BJ (cell line): ENCODE results near the gene KIAA1328. TPM values are rescaled to one million over a fixed set of nuclear protein-coding genes. Genes with fewer than 3 reads are reported as not detected.

ENCODE experiments used
- CTCF ChIA-PET: fragments of 350-600 bp; formaldehyde crosslinking; extraction: SDS; loops from one replicate; lab custom pipeline; 2021; ENCODE audit warnings: antibody characterized with exemption, inconsistent platforms; lab: Yijun Ruan, JAX
- POLR2A ChIA-PET: fragments of 300-600 bp; sonication (Branson Sonifier 250); formaldehyde crosslinking; extraction: SDS; loops from one replicate; lab custom pipeline; 2021; ENCODE audit warnings: antibody characterized with exemption; lab: Charles Lee
- DNase-seq: peaks from one replicate; pipeline ENCODE4 v3.0.0-alpha.2; 2011; ENCODE audit warnings: low read depth
- H3K27me3 ChIP-seq: 2 replicates; pipeline ENCODE4 v1.6.0; 2011; ENCODE audit warnings: low read length; ENCODE audit not compliant: control insufficient read depth, insufficient read depth
- H3K36me3 ChIP-seq: 2 replicates; pipeline ENCODE4 v1.5.1; 2011; ENCODE audit warnings: low read length; ENCODE audit not compliant: control insufficient read depth, insufficient read depth
- H3K4me3 ChIP-seq: 2 replicates; pipeline ENCODE4 v1.5.1; 2011; ENCODE audit warnings: low read depth, mild to moderate bottlenecking, control low read depth, low read length
- CTCF ChIP-seq: IDR thresholded peaks from 2 replicates; pipeline ENCODE4 v1.5.1; 2011; ENCODE audit warnings: low read depth, mild to moderate bottlenecking, control low read depth, inconsistent platforms, low read length, moderate library complexity; ENCODE audit not compliant: insufficient read depth
- polyA plus RNA-seq: library from polyadenylated mRNA; depleted of rRNA; stranded (reverse); fragments of >200 nt; gene quantifications from 2 replicates; pipeline ENCODE4 v1.2.3, GENCODE V29; 2011; rRNA removed

The KIAA1328 gene
- polyA plus RNA-seq, 1 experiment: 2.2 TPM

- Histone ChIP-seq H3K36me3 (no peaks in the 10 kb centered on the region), H3K27me3 (peaks cover 17% of the 10 kb centered on the region), H3K4me3 (no peak overlapping the region)
- CTCF ChIA-PET: no interaction called here
- no peak for DNase-seq
- POLR2A ChIA-PET: no interaction called here
- no peak for TF ChIP-seq CTCF
These were observed 446.4 kb downstream of the KIAA1328 start for GRCh38 chr18:37275237-37275741.

GRCh38 chr18:37276111-37276890, 447.4 kb downstream of the KIAA1328 start:
- POLR2A ChIA-PET: no interaction called here
- no peak for DNase-seq
- H3K4me3 ChIP-seq: no peak overlapping the region
- CTCF ChIA-PET: no interaction called here
- peaks cover 17% of the 10 kb centered on the region for H3K27me3 ChIP-seq
- TF ChIP-seq CTCF: no peak
- no peaks in the 10 kb centered on the region for H3K36me3 ChIP-seq

GRCh38 chr18:37277804-37278203, 448.9 kb downstream of the KIAA1328 start:
- POLR2A ChIA-PET: no interaction called here
- Histone ChIP-seq H3K27me3 (peaks cover 17% of the 10 kb centered on the region), H3K4me3 (no peak overlapping the region), H3K36me3 (no peaks in the 10 kb centered on the region)
- TF ChIP-seq CTCF: no peak
- DNase-seq: no peak
- CTCF ChIA-PET: no interaction called here

Other genes starting within 250 kb of the KIAA1328 start
- 275 and 287 TPM in 2 replicates for gene TPGS2, start 125 bp upstream of the KIAA1328 start, polyA plus RNA-seq